MM.1S (cell line): ENCODE measurements around the gene UBIAD1.

Source experiments
- EZH2 ChIP-seq: fragments of 300-600 bp; sonication (generic); optimal IDR thresholded peaks from 2 replicates; pipeline ENCODE3; 2017; ENCODE audit warnings: low read depth, mild to moderate bottlenecking, antibody characterized with exemption, low read length, mixed read lengths
- EZH2phosphoT487 ChIP-seq: fragments of 300-600 bp; sonication (generic); IDR thresholded peaks from 2 replicates; pipeline ENCODE4 v1.6.1; 2018; ENCODE audit warnings: antibody characterized with exemption, low read length
- TF ChIP-seq, protein P1 (sequence below): fragments of 300-600 bp; sonication (generic); IDR thresholded peaks from 2 replicates; pipeline ENCODE4 v1.5.1; 2016; ENCODE audit warnings: antibody characterized with exemption, low read length, mixed read lengths

DNA sequence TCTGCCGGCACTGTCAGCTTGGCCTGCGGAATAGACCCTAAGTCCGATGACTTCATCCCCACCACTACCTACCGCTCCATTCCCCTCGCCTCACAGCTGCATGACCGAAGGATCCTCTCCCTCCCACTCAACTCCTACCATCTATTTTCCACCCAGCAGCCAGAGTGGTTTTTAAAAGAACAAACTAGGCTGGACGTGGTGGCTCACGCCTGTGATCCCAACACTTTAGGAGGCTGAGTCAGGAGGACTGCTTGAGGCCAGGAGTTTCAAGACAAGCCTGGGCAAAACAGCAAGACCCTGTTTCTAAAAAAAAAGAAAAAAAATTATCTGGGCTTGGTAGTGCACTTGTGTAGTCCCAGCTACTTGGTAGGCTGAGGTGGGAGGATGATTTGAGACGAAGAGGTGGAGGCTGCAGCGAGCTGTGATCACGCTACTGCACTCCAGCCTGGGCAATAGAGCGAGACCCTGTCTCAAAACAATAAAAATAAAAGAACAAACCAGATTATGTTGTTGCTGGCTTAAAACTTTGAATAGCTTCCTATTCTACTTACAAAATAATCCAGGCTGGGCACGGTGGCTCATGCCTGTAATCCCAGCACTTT, 59.0 kb downstream of the UBIAD1 start:
- TF ChIP-seq, protein P1, sequence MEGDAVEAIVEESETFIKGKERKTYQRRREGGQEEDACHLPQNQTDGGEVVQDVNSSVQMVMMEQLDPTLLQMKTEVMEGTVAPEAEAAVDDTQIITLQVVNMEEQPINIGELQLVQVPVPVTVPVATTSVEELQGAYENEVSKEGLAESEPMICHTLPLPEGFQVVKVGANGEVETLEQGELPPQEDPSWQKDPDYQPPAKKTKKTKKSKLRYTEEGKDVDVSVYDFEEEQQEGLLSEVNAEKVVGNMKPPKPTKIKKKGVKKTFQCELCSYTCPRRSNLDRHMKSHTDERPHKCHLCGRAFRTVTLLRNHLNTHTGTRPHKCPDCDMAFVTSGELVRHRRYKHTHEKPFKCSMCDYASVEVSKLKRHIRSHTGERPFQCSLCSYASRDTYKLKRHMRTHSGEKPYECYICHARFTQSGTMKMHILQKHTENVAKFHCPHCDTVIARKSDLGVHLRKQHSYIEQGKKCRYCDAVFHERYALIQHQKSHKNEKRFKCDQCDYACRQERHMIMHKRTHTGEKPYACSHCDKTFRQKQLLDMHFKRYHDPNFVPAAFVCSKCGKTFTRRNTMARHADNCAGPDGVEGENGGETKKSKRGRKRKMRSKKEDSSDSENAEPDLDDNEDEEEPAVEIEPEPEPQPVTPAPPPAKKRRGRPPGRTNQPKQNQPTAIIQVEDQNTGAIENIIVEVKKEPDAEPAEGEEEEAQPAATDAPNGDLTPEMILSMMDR: no peak
- TF ChIP-seq EZH2 (no peak), EZH2phosphoT487 (no peak)
